Thyroid gland (tissue), 4 donors: Measurements from ENCODE around the gene FRA10AC1. TPM values are rescaled to one million over a fixed set of nuclear protein-coding genes. Genes with fewer than 3 reads are reported as not detected.

Source experiments
- DNase-seq, 2 donors: peaks; one replicate each; pipeline ENCODE4 v3.0.0-alpha.2; 2019
- H3K27ac ChIP-seq, 3 donors: fragments of 200-600 bp; sonication (generic); 1 replicate in 2 of 3; 2 replicates in 1 of 3; pipeline ENCODE4 v1.5.1; 2016 to 2019; ENCODE audit warnings: mild to moderate bottlenecking in 1 of 3, moderate library complexity in 1 of 3
- H3K27me3 ChIP-seq: fragments of 200-600 bp; sonication (generic); one replicate; pipeline ENCODE4 v1.5.1; 2019
- H3K36me3 ChIP-seq, 2 donors: fragments of 200-600 bp; sonication (generic); one replicate each; pipeline ENCODE4 v1.5.1; 2016 to 2019
- H3K4me1 ChIP-seq, 2 donors: fragments of 200-600 bp; sonication (generic); one replicate each; pipeline ENCODE4 v1.5.1; 2017 to 2019
- H3K4me3 ChIP-seq, 3 donors: fragments of 200-600 bp; sonication (generic); replicated peaks in 1 of 3; 1 replicate in 2 of 3; 2 replicates in 1 of 3; pipeline ENCODE4 v1.5.1; 2016; ENCODE audit warnings: mild to moderate bottlenecking in 1 of 3
- H3K9me3 ChIP-seq: fragments of 200-600 bp; sonication (generic); one replicate; pipeline ENCODE4 v1.5.1; 2017
- CTCF ChIP-seq, 6 experiments: fragments of 200-600 bp in 3 of 6; fragments of 450-650 bp in 3 of 6; sonication (generic) in 3 of 6; IDR thresholded peaks; one replicate each; pipeline ENCODE4 v1.5.1; 2016 to 2019; ENCODE audit warnings: antibody characterized with exemption in 6 of 6, mild to moderate bottlenecking in 2 of 6, inconsistent platforms in 1 of 6, moderate library complexity in 1 of 6
- POLR2A ChIP-seq, 2 donors: fragments of 450-650 bp; IDR thresholded peaks; one replicate each; pipeline ENCODE4 v1.6.1; 2017; ENCODE audit warnings: antibody characterized with exemption in 2 of 2, mild to moderate bottlenecking in 2 of 2, moderate library complexity in 1 of 2
- whole genome bisulfite sequencing, 2 donors: methylation state at CpG; one replicate each; pipeline ENCODE4 v1.1.5; 2017; 5-methylcytosine and 5-hydroxymethylcytosine counted together
- intact Hi-C: fragments of 100-400 bp; cut with DNase I; formaldehyde crosslinking; loops from one replicate; pipeline ENCODE4 v1.15.1; 2023
- total RNA-seq, 4 donors: library from RNA; depleted of rRNA; stranded (reverse); fragments of >200 nt; gene quantifications; one replicate each; pipeline ENCODE4 v1.2.3, GENCODE V29; 2016

FRA10AC1 gene, protein sequence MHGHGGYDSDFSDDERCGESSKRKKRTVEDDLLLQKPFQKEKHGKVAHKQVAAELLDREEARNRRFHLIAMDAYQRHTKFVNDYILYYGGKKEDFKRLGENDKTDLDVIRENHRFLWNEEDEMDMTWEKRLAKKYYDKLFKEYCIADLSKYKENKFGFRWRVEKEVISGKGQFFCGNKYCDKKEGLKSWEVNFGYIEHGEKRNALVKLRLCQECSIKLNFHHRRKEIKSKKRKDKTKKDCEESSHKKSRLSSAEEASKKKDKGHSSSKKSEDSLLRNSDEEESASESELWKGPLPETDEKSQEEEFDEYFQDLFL
- 100 to 1,000 TPM in 1 of 4 donors, 10 to 100 TPM in 3; 18.6 to 293 (median 27.8) TPM for total RNA-seq

GRCh38 chr10:93702210-93703001 lies at the start of gene FRA10AC1:
Gene FRA10AC1, minus strand, starts transcription at chr10:93702592. Its CDS starts 2,486 bp downstream, at chr10:93700106.
- Histone ChIP-seq H3K27ac (peak within 1 kb of the TSS; percentile 76 to 80 (median 79)), H3K9me3 (no peaks in the 10 kb centered on the region), H3K36me3 (peaks cover 5 to 8% of the 10 kb centered on the region in 2 donors), H3K4me3 (peak within 1 kb of the TSS; percentile 45 to 86 (median 72)), H3K27me3 (no peaks in the 10 kb centered on the region), H3K4me1 (peaks cover 0 to 7% of the 10 kb centered on the region in 2 donors)
- WGBS, 2 donors: 0% methylated on average over 34 to 42 of the region's 52 CpGs
- intact Hi-C loops: no loop called here
- TF ChIP-seq POLR2A (IDR thresholded peaks at IDR 0.05) (peak in 1 of 2 donors; percentile 73), CTCF (IDR thresholded peaks at IDR 0.05) (peak in 5 of 6 experiments; percentile 18 to 71 (median 63))
- DNase-seq: peak; percentile 92 to 93

DNA sequence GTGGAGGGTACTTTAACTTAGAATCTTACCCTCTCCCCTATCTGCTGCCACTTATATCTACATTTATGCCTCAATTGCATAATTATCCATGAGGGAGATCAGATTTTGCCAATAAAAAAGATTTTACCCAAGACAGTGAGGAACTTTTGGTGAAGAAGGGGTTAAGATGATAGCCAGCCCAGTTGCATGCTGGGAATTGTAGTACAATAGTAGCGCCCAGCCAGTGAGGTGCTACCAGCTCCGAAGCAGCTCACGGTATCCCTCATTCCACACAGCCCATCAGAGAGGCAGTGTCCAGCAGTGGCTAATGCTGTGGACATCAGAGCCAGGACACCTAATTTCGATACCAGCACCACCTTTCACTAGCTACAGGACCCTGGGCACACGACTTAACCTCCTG lies 49.4 kb upstream of the FRA10AC1 start:
- H3K4me1 ChIP-seq: peaks cover 5 to 10% of the 10 kb centered on the region in 2 donors
- intact Hi-C loops: no loop called here
- no peak overlapping the region for H3K4me3 ChIP-seq
- no peak for DNase-seq
- no peaks in the 10 kb centered on the region for H3K27me3 ChIP-seq
- H3K36me3 ChIP-seq: no peaks in the 10 kb centered on the region
- H3K9me3 ChIP-seq: no peaks in the 10 kb centered on the region
- TF ChIP-seq CTCF (IDR thresholded peaks at IDR 0.05) (no peak), POLR2A (IDR thresholded peaks at IDR 0.05) (no peak)
- H3K27ac ChIP-seq: no peak overlapping the region
- 14 to 18% methylated on average over 5 of the region's 5 CpGs for WGBS, 2 donors

DNA sequence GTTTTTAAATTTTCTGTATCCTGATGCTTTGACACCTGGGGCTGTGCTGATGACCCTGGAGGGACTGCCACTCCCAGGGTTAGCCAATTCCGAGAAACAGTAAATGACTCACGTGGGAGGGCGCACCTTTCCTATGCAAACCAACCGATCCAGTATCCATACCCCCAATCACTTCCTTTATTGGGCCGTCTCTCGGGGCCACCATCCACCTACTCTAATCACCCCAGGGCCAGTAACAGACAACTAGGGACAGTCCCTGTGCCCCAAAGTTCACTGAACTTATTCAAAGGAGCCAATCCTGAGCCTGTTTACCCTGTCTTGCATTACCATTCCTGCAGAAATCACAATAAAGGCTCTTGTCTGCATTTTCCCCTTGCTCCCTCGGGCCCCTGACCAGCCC lies 48.7 kb upstream of the FRA10AC1 start:
- Histone ChIP-seq H3K27ac (no peak overlapping the region), H3K4me1 (peaks cover 5 to 6% of the 10 kb centered on the region in 2 donors), H3K27me3 (no peaks in the 10 kb centered on the region), H3K36me3 (no peaks in the 10 kb centered on the region), H3K9me3 (no peaks in the 10 kb centered on the region), H3K4me3 (no peak overlapping the region)
- DNase-seq: no peak
- TF ChIP-seq POLR2A (IDR thresholded peaks at IDR 0.05): no peak
- no peak for TF ChIP-seq CTCF (IDR thresholded peaks at IDR 0.05)
- 66 to 69% methylated on average over 7 of the region's 7 CpGs for WGBS, 2 donors
- intact Hi-C loops: no loop called here

- Histone ChIP-seq H3K4me3 (no peak overlapping the region), H3K9me3 (no peaks in the 10 kb centered on the region), H3K36me3 (no peaks in the 10 kb centered on the region), H3K27me3 (no peaks in the 10 kb centered on the region), H3K4me1 (no peaks in the 10 kb centered on the region), H3K27ac (no peak overlapping the region)
- WGBS, 2 donors: 34 to 38% methylated on average over 5 of the region's 5 CpGs
- intact Hi-C loops: no loop called here
- TF ChIP-seq CTCF (IDR thresholded peaks at IDR 0.05) (no peak), POLR2A (IDR thresholded peaks at IDR 0.05) (no peak)
- no peak for DNase-seq
Measured at GRCh38 chr10:93749218-93749799, 46.9 kb upstream of the FRA10AC1 start.
